SHP77 treated with DMSO at 0.1 percent for 48 hours (cell line): ENCODE results near the gene KLRK1.
"Not testable (repeated sequence)": the region's sequence is repeated elsewhere in the genome, so short reads cannot be mapped to it uniquely, and the experiment has no call there.

Experiments
- DNase-seq: peaks from one replicate; lab custom pipeline; 2025; lab: John Stamatoyannopoulos, UW

KLRK1 gene

DNA sequence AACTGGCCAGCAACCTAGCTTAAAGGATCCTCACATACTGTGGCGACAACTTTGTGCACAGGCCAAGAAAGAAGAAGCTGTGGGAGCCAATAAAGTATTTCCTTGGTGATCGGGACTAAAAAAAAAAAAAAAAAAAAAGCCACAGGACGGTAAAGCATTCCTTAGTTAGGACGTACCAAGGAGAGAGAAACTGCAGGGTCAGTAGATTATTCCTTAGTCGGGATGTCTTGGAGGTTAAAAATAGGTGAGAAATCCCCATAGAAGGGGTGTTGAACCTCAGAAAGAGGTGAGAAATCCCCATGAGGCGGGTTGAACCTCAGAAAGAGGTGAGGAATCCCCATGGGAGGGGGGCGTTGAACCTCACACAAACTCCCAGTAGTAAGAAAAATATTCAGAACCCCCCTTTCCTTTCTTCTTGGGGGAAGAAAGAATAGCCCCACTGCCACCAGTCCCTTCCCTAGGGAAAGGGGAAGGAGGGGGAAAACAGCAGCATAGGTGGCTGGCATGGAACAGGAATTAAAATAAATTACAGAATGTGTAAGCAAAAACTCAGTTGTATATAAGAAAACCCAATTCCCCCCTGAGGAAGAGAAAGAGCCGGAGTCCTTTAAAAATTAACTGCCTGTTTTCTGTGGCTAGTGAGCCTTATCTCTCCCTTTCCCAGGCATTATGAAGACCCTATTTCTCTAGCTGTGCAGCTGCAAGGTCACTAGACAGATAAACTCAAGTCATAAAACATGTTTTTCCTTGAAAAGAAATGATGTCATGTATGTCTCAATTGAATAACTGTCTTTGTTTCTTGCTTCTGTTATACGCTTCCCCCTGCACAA, 26.8 kb downstream of the KLRK1 start:
- no peak for DNase-seq

GRCh38 chr12:10362325-10362724, 27.5 kb downstream of the KLRK1 start:
- DNase-seq, result no peak

DNA sequence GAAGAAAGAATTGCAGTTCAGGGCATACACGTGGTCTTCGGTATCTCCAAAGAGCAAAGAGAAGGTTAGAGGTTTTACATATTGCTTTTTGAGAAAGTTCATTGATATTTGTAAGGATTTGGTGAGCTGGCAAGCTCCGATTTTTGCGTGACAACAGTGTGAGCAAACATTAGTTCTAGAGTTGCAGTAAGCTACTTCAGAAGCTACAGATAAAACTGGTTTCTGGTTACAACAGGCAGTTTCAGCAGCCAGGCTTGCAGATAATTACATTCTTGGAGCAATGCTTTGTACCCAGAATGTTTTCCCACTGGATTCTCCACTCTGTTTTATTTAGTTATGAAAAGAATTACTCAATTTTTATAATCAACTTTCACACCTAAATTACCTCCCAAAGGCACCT, 28.2 kb downstream of the KLRK1 start:
- no peak for DNase-seq

DNA sequence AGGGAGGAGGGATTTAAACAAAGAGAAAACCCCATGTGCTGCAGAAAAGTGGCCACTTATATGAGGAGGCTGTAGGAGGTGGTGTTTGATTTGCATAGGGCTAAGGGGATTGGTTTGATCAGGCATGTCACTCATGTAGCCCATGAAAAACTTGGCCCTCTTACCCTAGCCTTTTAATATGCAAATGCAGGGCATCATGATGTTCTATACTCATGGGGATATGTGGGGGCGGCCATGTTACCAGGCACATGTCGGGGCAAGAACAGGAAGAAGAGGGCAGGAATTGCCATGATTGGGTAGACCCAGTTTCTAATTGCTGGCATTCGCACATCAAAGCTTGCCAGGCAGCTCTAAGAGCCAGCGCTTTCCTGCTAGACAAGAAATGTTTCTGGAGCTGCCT, 28.8 kb downstream of the KLRK1 start:
- peak; percentile 76 for DNase-seq

GRCh38 chr12:10358969-10359368, 30.9 kb downstream of the KLRK1 start:
- DNase-seq, result no peak

DNA sequence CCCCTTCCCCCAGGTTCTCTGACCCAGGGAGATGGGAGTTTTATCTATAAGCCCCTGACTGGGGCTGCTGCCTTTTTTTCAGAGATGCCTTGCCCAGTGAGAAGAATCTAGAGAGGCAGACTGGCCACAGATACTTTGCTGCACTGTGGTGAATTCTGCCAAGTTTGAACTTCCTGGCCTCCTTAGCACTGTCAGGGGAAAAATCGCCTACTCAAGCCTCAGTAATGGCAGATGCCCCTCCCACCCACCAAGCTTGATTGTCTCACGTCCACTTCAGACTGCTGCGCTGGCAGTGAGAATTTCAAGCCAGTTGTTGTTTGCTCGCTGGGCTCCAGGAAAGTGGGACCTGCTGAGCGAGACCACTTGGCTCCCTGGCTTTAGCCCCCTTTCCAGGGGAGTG, 31.7 kb downstream of the KLRK1 start:
- DNase-seq, result peak; percentile 51

DNA sequence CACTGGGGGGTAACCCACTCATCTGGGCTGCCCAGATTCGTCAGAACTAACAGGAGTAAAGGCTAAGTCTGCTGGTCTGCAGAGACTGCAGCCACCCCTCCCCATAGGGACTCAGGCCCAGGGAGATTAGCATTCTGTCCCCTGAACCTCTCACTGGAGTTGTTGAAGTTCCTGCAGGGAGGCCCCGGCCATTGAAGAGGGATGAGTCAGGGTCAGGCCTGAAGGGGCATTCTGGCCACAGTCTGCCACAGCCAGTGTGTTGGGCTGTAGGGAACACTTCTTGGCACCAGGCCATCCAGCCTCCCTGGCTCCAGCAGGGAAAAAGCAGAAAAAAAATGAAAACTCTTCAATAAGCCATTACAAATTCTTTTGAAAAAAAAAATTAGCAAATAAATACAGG, 35.3 kb downstream of the KLRK1 start:
- no peak for DNase-seq

DNA sequence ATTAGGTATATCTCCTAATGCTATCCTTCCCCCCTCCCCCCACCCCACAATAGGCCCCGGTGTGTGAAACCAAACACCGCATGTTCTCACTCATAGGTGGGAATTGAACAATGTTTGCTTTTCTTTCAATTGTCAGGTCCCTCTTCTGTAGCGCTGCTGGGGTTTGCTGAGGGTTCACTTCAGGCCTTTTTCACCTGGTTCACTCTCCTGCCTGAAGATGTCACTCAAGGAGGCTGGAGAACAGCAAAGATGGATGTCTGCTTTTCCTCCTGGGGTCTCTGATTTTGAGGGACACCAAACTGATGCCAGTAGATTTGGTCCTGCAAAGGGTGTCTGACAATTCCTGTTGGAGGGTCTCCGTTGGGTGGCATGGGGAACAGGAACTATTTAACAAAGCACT, 35.8 kb downstream of the KLRK1 start:
- no peak for DNase-seq

DNA sequence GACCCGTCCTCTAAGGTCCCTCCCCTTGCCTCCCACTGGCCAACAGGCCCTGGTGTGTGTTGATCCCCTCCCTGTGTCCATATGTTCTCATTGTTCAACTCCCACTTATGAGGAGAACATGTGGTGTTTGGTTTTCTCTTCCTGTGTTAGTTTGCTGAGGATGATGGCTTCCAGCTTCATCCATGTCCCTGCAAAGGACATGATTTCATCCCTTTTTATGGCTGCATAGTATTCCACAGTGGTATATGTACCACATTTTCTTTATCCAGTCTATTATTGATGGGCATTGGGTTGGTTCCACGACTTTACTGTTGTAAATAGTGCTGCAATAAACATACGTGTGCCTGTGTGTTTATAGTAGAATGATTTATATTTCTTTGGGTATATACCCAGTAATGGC, 38.4 kb downstream of the KLRK1 start:
- DNase-seq, result not testable (repeated sequence)

GRCh38 chr12:10341892-10342509, 47.8 kb downstream of the KLRK1 start:
- no peak for DNase-seq

- not testable (repeated sequence) for DNase-seq
Observed at GRCh38 chr12:10340946-10341345, 48.9 kb downstream of the KLRK1 start.

GRCh38 chr12:10339053-10339840, 50.6 kb downstream of the KLRK1 start:
- DNase-seq, result no peak

- DNase-seq, result not testable (repeated sequence)
Observed at GRCh38 chr12:10338470-10338869, 51.4 kb downstream of the KLRK1 start.

GRCh38 chr12:10336196-10336595, 53.6 kb downstream of the KLRK1 start:
- DNase-seq, result not testable (repeated sequence)

DNA sequence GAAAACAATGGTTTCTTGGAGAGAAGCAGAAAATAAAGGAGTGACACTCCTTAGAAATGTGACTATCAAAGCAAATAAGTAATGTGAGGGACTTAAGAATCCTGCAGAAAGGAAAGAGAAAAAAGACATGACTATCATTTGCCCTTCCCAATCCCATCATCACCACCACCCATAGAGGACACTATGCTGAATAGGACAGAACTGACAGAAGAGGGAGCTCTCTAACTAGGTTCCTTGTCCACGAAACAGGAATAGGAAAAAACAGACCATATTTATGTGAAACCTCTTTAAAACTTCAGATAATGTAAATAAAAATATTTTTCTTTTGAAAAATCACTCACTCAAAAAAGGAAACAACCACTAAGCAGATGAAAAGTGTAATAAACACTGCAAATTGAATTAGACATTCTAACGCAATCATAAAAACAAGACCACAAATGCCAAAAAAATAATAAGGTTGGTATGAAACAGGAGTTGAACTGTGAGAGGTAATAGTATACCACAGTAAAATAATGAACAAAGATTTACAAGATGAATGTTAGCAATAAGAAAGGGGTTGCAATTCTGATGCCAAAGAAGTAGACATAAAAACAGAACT, 58.1 kb downstream of the KLRK1 start:
- peak; percentile 20 for DNase-seq

DNA sequence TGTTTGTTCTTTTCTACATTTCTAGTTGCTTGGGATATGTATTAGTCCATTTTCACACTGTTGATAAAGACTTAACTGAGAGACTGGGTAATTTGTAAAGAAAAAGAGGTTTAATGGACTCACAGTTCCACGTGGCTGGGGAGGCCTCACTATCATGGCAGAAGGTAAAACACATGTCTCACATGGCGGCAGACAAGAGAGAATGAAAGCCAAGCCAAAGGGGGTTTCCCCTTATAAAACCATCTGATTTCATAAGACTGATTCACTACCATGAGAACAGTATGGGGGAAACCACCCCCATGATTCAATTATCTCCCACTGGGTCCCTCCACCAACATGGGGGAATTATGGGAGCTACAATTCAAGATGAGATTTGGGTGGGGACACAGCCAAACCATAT, 61.1 kb downstream of the KLRK1 start:
- DNase-seq, result not testable (repeated sequence)
